K562 (cell line): ENCODE measurements around the gene ERAL1. TPM values are rescaled to one million over a fixed set of nuclear protein-coding genes. Genes with fewer than 3 reads are reported as not detected.

Experiments used
- AFF1 ChIP-seq, 2 experiments: fragments of 450-650 bp; IDR thresholded peaks; 2 replicates each; pipeline ENCODE4 v1.6.1; 2018; ENCODE audit warnings: mild to moderate bottlenecking in 2 of 2, low read depth in 1 of 2; ENCODE audit not compliant: partially characterized antibody in 2 of 2
- ATF1 ChIP-seq, 2 experiments: fragments of 450-650 bp in 1 of 2; IDR thresholded peaks; 2 replicates each; pipeline ENCODE4 v1.6.1; 2016; ENCODE audit warnings: missing compliant biosample characterization in 1 of 2, missing genetic modification characterization in 1 of 2
- CBFA2T2 ChIP-seq: fragments of 450-650 bp; conservative IDR thresholded peaks from 2 replicates; pipeline ENCODE4 v1.6.1; 2017; ENCODE audit warnings: mild to moderate bottlenecking
- CREM ChIP-seq: IDR thresholded peaks from 2 replicates; pipeline ENCODE4 v1.6.1; 2014; ENCODE audit warnings: antibody characterized with exemption, low read depth
- EWSR1 ChIP-seq: fragments of 450-650 bp; IDR thresholded peaks from 2 replicates; pipeline ENCODE4 v1.6.1; 2018; ENCODE audit warnings: borderline replicate concordance, mild to moderate bottlenecking, low read depth, moderate library complexity; ENCODE audit not compliant: partially characterized antibody
- FIP1L1 ChIP-seq: fragments of 200-400 bp; formaldehyde crosslinking; IDR thresholded peaks from 2 replicates; pipeline ENCODE4 v1.6.1; 2018; ENCODE audit warnings: mild to moderate bottlenecking, low read depth, low read length; ENCODE audit not compliant: poor library complexity, severe bottlenecking
- KLF13 ChIP-seq: fragments of 450-650 bp; IDR thresholded peaks from 2 replicates; pipeline ENCODE4 v1.6.1; 2016; ENCODE audit warnings: missing genetic modification characterization, low read depth, mild to moderate bottlenecking, missing compliant biosample characterization, moderate library complexity, borderline replicate concordance
- NR2F6 ChIP-seq: fragments of 450-650 bp; formaldehyde crosslinking; IDR thresholded peaks from 2 replicates; pipeline ENCODE4 v1.4.0; 2020; ENCODE audit warnings: mild to moderate bottlenecking
- OTX1 ChIP-seq: fragments of 450-650 bp; formaldehyde crosslinking; IDR thresholded peaks from 2 replicates; pipeline ENCODE4 v1.4.0; 2022; ENCODE audit warnings: mild to moderate bottlenecking
- POLR2A ChIP-seq: fragments of 450-650 bp; conservative IDR thresholded peaks from 2 replicates; pipeline ENCODE4 v1.6.1; 2016
- PTBP1 ChIP-seq: fragments of 200-400 bp; formaldehyde crosslinking; IDR thresholded peaks from 2 replicates; pipeline ENCODE4 v1.6.1; 2017; ENCODE audit warnings: low read depth, low read length
- RBM25 ChIP-seq: fragments of 200-400 bp; formaldehyde crosslinking; IDR thresholded peaks from 2 replicates; pipeline ENCODE4 v1.6.1; 2018; ENCODE audit warnings: low read length, low read depth, moderate library complexity; ENCODE audit not compliant: severe bottlenecking
- STAG1 ChIP-seq: sonication (generic); formaldehyde crosslinking; IDR thresholded peaks from 2 replicates; pipeline ENCODE4 v1.5.0; 2020; ENCODE audit warnings: missing genetic modification reagents, borderline replicate concordance
- ZC3H11A ChIP-seq: IDR thresholded peaks from 2 replicates; pipeline ENCODE4 v1.6.1; 2012; ENCODE audit warnings: low read depth, low read length, improper control_type of control experiment
- ZHX1 ChIP-seq: fragments of 150-350 bp; conservative IDR thresholded peaks from 2 replicates; pipeline ENCODE4 v1.6.1; 2014; ENCODE audit warnings: low read length
- ZNF398 ChIP-seq: fragments of 250-450 bp; sonication (Bioruptor Pico); IDR thresholded peaks from 2 replicates; pipeline ENCODE4 v1.8.0; 2021; ENCODE audit warnings: moderate library complexity, mild to moderate bottlenecking, inconsistent platforms
- ZNF699 ChIP-seq: fragments of 250-450 bp; sonication (Bioruptor Pico); IDR thresholded peaks from 2 replicates; pipeline ENCODE4 v1.8.0; 2021; ENCODE audit warnings: mild to moderate bottlenecking, moderate library complexity; ENCODE audit not compliant: insufficient replicate concordance
- ZNF785 ChIP-seq: fragments of 250-450 bp; sonication (Bioruptor Pico); IDR thresholded peaks from 2 replicates; pipeline ENCODE4 v1.4.0; 2020; ENCODE audit warnings: mild to moderate bottlenecking
- polyA plus RNA-seq, 8 experiments: library from polyadenylated mRNA; depleted of rRNA in 4 of 8; stranded (reverse) in 5 of 8; unstranded in 3 of 8; fragments of >200 nt; fragmentation: Nextera tagmentation in 2 of 8; fragmentation: Illumina TruSeq in 1 of 8; extraction: Ambion mirVana in 2 of 8; extraction: Trizol in 1 of 8; gene quantifications; 2 replicates each; pipeline versions ENCODE4 v1.2.1 to v1.2.3, GENCODE V29; 2011 to 2014; ENCODE audit warnings: inconsistent platforms in 1 of 8, missing spikeins in 1 of 8
- total RNA-seq, 7 experiments: library from RNA; depleted of rRNA in 6 of 7; stranded (reverse); fragments of >200 nt in 6 of 7; fragmentation: Illumina TruSeq in 2 of 7; extraction: Trizol in 2 of 7; gene quantifications; 2 replicates each; pipeline versions ENCODE4 v1.2.1 to v1.2.3, GENCODE V29; 2011 to 2021; ENCODE audit warnings: low replicate concordance in 1 of 7

ERAL1 gene
- total and polyA plus RNA-seq, 9 of the 15 experiments (the other 6 are each of a cell fraction or from before 2014, with no cell fraction given) = 37.5 to 351 (median 106) TPM

- TF ChIP-seq RBM25 = peak; percentile 23
- 0 out of 2 replicates have a peak, but pooled peaks have one; percentile 20 for TF ChIP-seq ZC3H11A
- no peak; the same call in 1 of the 2 replicates for TF ChIP-seq OTX1 (CRISPR knock-in tag)
- TF ChIP-seq ZNF398 = no peak
- no peak for TF ChIP-seq ZNF699 (CRISPR knock-in tag)
- no peak for TF ChIP-seq NR2F6 (CRISPR knock-in tag)
- TF ChIP-seq ZNF785 (CRISPR knock-in tag) = no peak
- TF ChIP-seq AFF1 (IDR thresholded peaks at IDR 0.05; ENCODE audit: low read depth in 1 of 2, partially characterized antibody in 2 of 2) = peak; percentile 93 to 95
- no peak for TF ChIP-seq CBFA2T2
- no peak for TF ChIP-seq ATF1 (CRISPR knock-in tag; IDR thresholded peaks at IDR 0.05)
- peak; percentile 91 for TF ChIP-seq ATF1 (tag; IDR thresholded peaks at IDR 0.05)
- no peak for TF ChIP-seq ZHX1
- TF ChIP-seq POLR2A = peak; percentile 96
- no peak for TF ChIP-seq EWSR1
- no peak for TF ChIP-seq STAG1 (CRISPR knock-in tag)
- no peak for TF ChIP-seq PTBP1
- TF ChIP-seq CREM = peak; percentile 73; the same call in 1 of the 2 replicates
- TF ChIP-seq FIP1L1 = no peak
- peak; percentile 73; the same call in 1 of the 2 replicates for TF ChIP-seq KLF13 (tag)
These were observed at the start of gene ERAL1 (continued) for GRCh38 chr17:28854457-28855335.
